ENCODE data around the gene WTIP. TPM values are rescaled to one million over a fixed set of nuclear protein-coding genes. Genes with fewer than 3 reads are reported as not detected.

WTIP gene
- total RNA-seq = 15.4 and 15.7 TPM in 2 replicates

GRCh38 chr19:34480971-34481841 is at the start of gene WTIP:
WTIP (plus strand) TSS chr19:34481758; CDS start chr19:34481975, 217 bp downstream.

Other genes starting within 250 kb of the WTIP start
- gene GARRE1, start 227.2 kb upstream of the WTIP start, total RNA-seq = 69.7 and 76.0 TPM in 2 replicates
- 245 and 282 TPM in 2 replicates for gene GPI, start 116.6 kb upstream of the WTIP start, total RNA-seq
- gene PDCD2L, start 77.4 kb upstream of the WTIP start, total RNA-seq = 16.8 and 20.4 TPM in 2 replicates
- 156 and 166 TPM in 2 replicates for gene UBA2, start 53.4 kb upstream of the WTIP start, total RNA-seq
- gene SCGB2B2, start 195.4 kb downstream of the WTIP start, total RNA-seq = under 0.01 and 0.07 TPM in 2 replicates
- gene ZNF302, start 195.9 kb downstream of the WTIP start, total RNA-seq = 18.2 and 22.1 TPM in 2 replicates